Hematopoietic multipotent progenitor cell treated with erythropoietin and hydrocortisone succinate and interleukin-3 and kit ligand, for 15 days (in vitro differentiated cells): ENCODE measurements around the gene TTC12.

Experiments
- DNase-seq: peaks from one replicate; pipeline ENCODE4 v3.0.0-alpha.2; 2015; ENCODE audit warnings: low spot score

The TTC12 gene

GRCh38 chr11:113314389-113315301, at the start of gene TTC12:
TSS of gene TTC12 (plus strand) at chr11:113314583. CDS start at chr11:113316258, 1,675 bp downstream.
- peak; percentile 93 for DNase-seq

- no peak for DNase-seq
Observed at GRCh38 chr11:113265362-113265761, 49.0 kb upstream of the TTC12 start.

GRCh38 chr11:113267493-113267892, 46.9 kb upstream of the TTC12 start:
- no peak for DNase-seq

DNA sequence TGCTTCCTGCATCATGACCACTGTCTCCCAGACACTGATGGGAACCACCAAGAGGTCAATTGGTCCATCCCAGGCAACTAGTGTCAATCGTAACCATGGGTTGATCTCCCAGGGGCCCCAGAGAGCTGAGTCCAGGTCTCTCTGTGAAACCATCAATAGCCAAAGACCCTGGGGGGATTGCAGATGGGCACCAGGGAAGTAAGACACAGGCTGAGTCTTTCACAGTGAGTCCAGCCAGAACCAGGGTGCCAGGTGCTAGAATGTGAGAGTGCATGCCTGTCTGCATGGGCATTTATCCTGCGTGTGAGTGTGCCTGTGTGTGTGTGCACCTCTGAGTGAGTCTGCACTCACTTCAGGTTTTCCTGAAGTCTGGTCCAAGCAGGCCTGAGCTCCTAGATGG, 45.3 kb upstream of the TTC12 start:
- DNase-seq: no peak

- DNase-seq: no peak
Observed at GRCh38 chr11:113269636-113270035, 44.7 kb upstream of the TTC12 start.

- DNase-seq: no peak
Observed at GRCh38 chr11:113270080-113270479, 44.3 kb upstream of the TTC12 start.

- no peak for DNase-seq
Observed at GRCh38 chr11:113271551-113272245, 42.7 kb upstream of the TTC12 start.

- no peak for DNase-seq
Observed at GRCh38 chr11:113272281-113272680, 42.1 kb upstream of the TTC12 start.

- no peak for DNase-seq
Observed at GRCh38 chr11:113272927-113273615, 41.3 kb upstream of the TTC12 start.

GRCh38 chr11:113273720-113274119, 40.7 kb upstream of the TTC12 start:
- no peak for DNase-seq

- no peak for DNase-seq
Observed at GRCh38 chr11:113274713-113275582, 39.4 kb upstream of the TTC12 start.

GRCh38 chr11:113275602-113276001, 38.8 kb upstream of the TTC12 start:
- DNase-seq: no peak

- DNase-seq: no peak
Observed at GRCh38 chr11:113276466-113276865, 37.9 kb upstream of the TTC12 start.

- no peak for DNase-seq
Observed at GRCh38 chr11:113277907-113278306, 36.5 kb upstream of the TTC12 start.

DNA sequence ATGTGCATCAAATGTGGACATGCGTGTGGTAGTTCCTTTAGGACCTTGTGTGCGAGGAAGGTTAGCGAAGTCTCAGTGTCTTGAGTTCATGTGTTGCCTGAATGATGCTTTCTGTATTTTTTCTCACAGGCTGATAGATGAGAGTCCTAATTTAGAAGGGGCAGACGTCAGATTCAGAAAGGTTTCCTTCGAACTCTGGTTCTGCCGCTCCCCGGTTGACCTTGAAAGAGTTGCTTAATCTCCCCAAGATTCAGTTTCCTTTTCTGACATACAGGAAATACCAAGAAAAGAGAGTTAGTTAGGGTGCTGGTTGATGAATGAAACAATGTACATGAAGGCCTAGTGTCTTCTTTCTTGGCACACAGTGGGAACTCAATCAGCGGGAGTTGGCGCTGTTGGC, 35.9 kb upstream of the TTC12 start:
- no peak for DNase-seq

GRCh38 chr11:113278925-113279324, 35.5 kb upstream of the TTC12 start:
- no peak for DNase-seq

DNA sequence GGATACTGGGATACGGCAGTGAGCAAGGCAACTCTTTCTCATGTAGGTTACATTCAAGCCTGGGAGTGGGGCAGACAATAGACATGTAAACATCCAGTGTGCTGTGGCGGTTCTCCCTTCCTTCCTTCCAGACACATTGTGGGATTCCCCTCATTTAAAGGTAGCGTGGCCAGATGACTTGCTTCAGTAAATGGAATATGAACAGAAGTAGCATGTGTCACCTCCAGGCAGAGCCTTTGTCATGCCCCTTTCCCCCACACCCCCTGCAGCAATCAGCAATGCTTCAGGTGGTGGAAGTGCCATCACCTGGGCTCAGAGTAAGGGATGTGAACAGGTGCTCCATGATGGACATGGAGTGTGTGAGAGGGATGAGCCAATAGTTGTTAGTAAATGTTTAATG, 34.8 kb upstream of the TTC12 start:
- DNase-seq: no peak

DNA sequence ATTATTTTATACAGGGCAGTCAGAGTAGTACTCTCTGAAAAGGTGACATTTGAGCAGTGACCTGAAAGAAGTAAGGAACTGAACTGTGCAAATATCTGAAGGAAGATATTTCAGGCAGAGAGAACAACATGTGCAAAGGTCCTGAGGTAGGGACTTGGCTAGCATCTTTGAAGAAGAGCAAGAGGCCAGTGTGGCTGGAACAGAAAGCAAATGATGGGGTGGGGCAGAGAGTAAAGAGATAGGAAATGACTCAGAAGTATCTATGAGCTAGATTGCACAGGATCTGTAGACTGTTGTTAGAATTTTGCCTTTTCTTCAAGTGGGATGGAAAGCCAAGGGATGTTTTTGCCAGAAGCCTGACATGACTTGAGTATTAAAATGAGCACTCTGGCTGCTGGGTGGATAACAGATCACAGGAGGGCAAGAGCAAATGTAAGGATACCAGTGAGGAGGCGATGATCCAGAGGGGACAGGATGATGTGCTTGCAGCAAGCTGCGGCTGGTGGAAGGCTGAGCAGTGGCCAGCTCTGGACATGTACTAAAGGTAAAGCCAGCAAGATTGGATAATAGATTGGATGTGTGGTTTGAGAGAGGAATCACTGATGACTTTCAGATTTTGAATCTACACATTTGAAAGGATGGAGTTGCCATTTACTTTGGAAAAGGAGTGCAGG, 33.2 kb upstream of the TTC12 start:
- DNase-seq: no peak

- DNase-seq: no peak
Observed at GRCh38 chr11:113282898-113283437, 31.4 kb upstream of the TTC12 start.

DNA sequence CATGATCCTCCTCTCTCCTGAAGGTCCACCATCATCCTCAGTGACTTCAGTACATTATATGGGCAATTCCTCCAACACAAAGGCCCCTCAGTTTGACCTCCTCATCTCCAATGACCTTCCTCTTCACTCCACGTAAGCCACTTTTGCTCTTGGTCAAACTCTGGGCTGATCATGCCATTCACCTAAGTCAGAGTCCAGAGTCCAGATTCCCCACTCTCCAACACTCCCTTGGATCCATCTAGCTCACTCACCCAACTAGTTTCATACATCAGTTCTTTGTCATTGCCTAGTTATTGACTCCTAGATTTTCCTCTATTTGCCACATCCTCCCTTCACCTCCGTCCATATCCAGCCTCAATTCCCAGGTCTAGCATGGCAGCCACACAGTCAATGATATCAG, 30.5 kb upstream of the TTC12 start:
- DNase-seq: no peak

DNA sequence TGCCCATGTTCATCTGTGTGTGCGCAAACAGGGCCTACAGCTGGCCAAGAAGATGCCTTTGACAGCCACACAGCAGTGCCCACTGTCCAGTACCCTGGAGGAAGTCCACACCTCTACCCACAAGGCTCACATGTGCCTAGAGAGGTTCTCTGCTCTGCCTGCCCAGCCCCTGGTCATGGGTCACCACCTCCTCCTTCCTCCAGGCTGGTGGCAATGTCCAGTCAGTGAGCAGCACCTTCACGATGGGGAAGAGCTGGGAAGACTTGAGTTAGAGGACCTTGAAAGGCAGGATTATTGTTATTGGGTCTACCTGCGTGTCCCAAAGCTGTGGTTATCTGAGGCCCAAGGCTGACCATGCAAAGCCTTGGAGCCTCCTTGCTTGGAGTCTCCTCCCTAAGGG, 28.4 kb upstream of the TTC12 start:
- no peak for DNase-seq
